Spinal cord (tissue), 10 donors: ENCODE results near the gene GPR146. TPM values are rescaled to one million over a fixed set of nuclear protein-coding genes. Genes with fewer than 3 reads are reported as not detected.

Source experiments
- DNase-seq, 6 donors: peaks; one replicate each; pipeline versions ENCODE4 v3.0.0 to v3.0.0-alpha.2; 2013 to 2015; ENCODE audit warnings: low spot score in 6 of 6, low read depth in 4 of 6
- H3K27ac ChIP-seq: one replicate; pipeline ENCODE4 v1.5.1; 2013; ENCODE audit warnings: low read depth, low read length, control low read depth
- H3K27me3 ChIP-seq: one replicate; pipeline ENCODE4 v1.6.1; 2013; ENCODE audit warnings: low read length; ENCODE audit not compliant: control insufficient read depth, insufficient read depth
- H3K36me3 ChIP-seq: one replicate; pipeline ENCODE4 v1.6.1; 2013; ENCODE audit warnings: low read length; ENCODE audit not compliant: control insufficient read depth, insufficient read depth
- H3K4me1 ChIP-seq: one replicate; pipeline ENCODE4 v1.6.1; 2013; ENCODE audit warnings: low read length; ENCODE audit not compliant: control insufficient read depth, insufficient read depth
- H3K4me3 ChIP-seq: one replicate; pipeline ENCODE4 v1.5.1; 2013; ENCODE audit warnings: low read depth, low read length, control low read depth
- H3K9me3 ChIP-seq: one replicate; pipeline ENCODE4 v1.6.1; 2013; ENCODE audit warnings: low read length; ENCODE audit not compliant: control insufficient read depth, insufficient read depth
- WGBS: methylation state at CpG from one replicate; pipeline ENCODE4 v1.1.5; 2013; ENCODE audit warnings: missing lambda C conversion rate; ENCODE audit not compliant: insufficient coverage; 5-methylcytosine and 5-hydroxymethylcytosine counted together
- polyA plus RNA-seq, 2 donors: library from polyadenylated mRNA; unstranded; fragments of 120-200 nt; gene quantifications; one replicate each; pipeline ENCODE4 v1.2.1, GENCODE V29; 2013; ENCODE audit not compliant: insufficient read length in 2 of 2
- total RNA-seq, 2 donors: library from RNA; depleted of rRNA in 1 of 2; stranded (reverse); fragments of 120-200 nt in 1 of 2; fragments of >200 nt in 1 of 2; gene quantifications; one replicate each; pipeline versions ENCODE4 v1.2.3 to v1.2.4, GENCODE V29; 2013 to 2014
- donor health status: healthy.

GPR146 gene
- total and polyA plus RNA-seq, 4 donors = 3.2 to 6.4 (median 3.9) TPM

- Histone ChIP-seq H3K27me3 (no peaks in the 10 kb centered on the region), H3K9me3 (no peaks in the 10 kb centered on the region), H3K4me3 (no peak overlapping the region), H3K4me1 (peaks cover 64% of the 10 kb centered on the region), H3K36me3 (peaks cover 59% of the 10 kb centered on the region), H3K27ac (peak overlapping the region; percentile 71)
- WGBS = 83% methylated on average over 20 of the region's 34 CpGs
- no peak for DNase-seq
Observed at GRCh38 chr7:1103009-1103788, 58.9 kb downstream of the GPR146 start.

GRCh38 chr7:1103789-1104515 lies 59.6 kb downstream of the GPR146 start:
- 78% methylated on average over 18 of the region's 21 CpGs for WGBS
- Histone ChIP-seq H3K4me1 (peaks cover 64% of the 10 kb centered on the region), H3K9me3 (no peaks in the 10 kb centered on the region), H3K27ac (peak overlapping the region; percentile 71), H3K36me3 (peaks cover 59% of the 10 kb centered on the region), H3K27me3 (no peaks in the 10 kb centered on the region), H3K4me3 (no peak overlapping the region)
- no peak for DNase-seq

GRCh38 chr7:1104516-1105179 lies 60.3 kb downstream of the GPR146 start:
- peaks cover 60% of the 10 kb centered on the region for H3K36me3 ChIP-seq
- H3K4me1 ChIP-seq = peaks cover 64% of the 10 kb centered on the region
- H3K9me3 ChIP-seq = no peaks in the 10 kb centered on the region
- no peak overlapping the region for H3K4me3 ChIP-seq
- peak in 1 of 6 donors; percentile 59 for DNase-seq
- H3K27ac ChIP-seq = peak overlapping the region; percentile 71
- no peaks in the 10 kb centered on the region for H3K27me3 ChIP-seq
- 67% methylated on average over 9 of the region's 13 CpGs for WGBS

- WGBS = 53% methylated on average over 9 of the region's 11 CpGs
- Histone ChIP-seq H3K36me3 (peaks cover 63% of the 10 kb centered on the region), H3K27me3 (no peaks in the 10 kb centered on the region), H3K9me3 (no peaks in the 10 kb centered on the region), H3K4me3 (no peak overlapping the region), H3K4me1 (peaks cover 60% of the 10 kb centered on the region), H3K27ac (peak overlapping the region; percentile 52)
- no peak for DNase-seq
Observed at GRCh38 chr7:1105189-1105588, 60.8 kb downstream of the GPR146 start.

- no peaks in the 10 kb centered on the region for H3K27me3 ChIP-seq
- no peak for DNase-seq
- H3K4me1 ChIP-seq = peaks cover 49% of the 10 kb centered on the region
- H3K36me3 ChIP-seq = peaks cover 58% of the 10 kb centered on the region
- peak overlapping the region; percentile 10 for H3K27ac ChIP-seq
- 79% methylated on average over 26 of the region's 27 CpGs for WGBS
- no peak overlapping the region for H3K4me3 ChIP-seq
- no peaks in the 10 kb centered on the region for H3K9me3 ChIP-seq
Observed at GRCh38 chr7:1106063-1106792, 61.9 kb downstream of the GPR146 start.

- peak overlapping the region; percentile 10 for H3K27ac ChIP-seq
- no peaks in the 10 kb centered on the region for H3K27me3 ChIP-seq
- no peaks in the 10 kb centered on the region for H3K9me3 ChIP-seq
- 78% methylated on average over 19 of the region's 20 CpGs for WGBS
- DNase-seq = no peak
- peaks cover 43% of the 10 kb centered on the region for H3K4me1 ChIP-seq
- H3K36me3 ChIP-seq = peaks cover 51% of the 10 kb centered on the region
- H3K4me3 ChIP-seq = no peak overlapping the region
Observed at GRCh38 chr7:1106793-1107421, 62.6 kb downstream of the GPR146 start.

- Histone ChIP-seq H3K27me3 (no peaks in the 10 kb centered on the region), H3K9me3 (no peaks in the 10 kb centered on the region)
Observed at GRCh38 chr7:1108264-1108920, 64.0 kb downstream of the GPR146 start.

More at GRCh38 chr7:1108264-1108920, 64.0 kb downstream of the GPR146 start:
- peaks cover 60% of the 10 kb centered on the region for H3K36me3 ChIP-seq
- H3K4me1 ChIP-seq = peaks cover 36% of the 10 kb centered on the region
- H3K4me3 ChIP-seq = no peak overlapping the region
- no peak overlapping the region for H3K27ac ChIP-seq
- DNase-seq = no peak
- 86% methylated on average over 26 of the region's 30 CpGs for WGBS
